GM12875 (cell line): ENCODE data around the gene ABCC11.

Experiments used
- H3K4me3 ChIP-seq: one replicate; pipeline ENCODE4 v1.5.1; 2011; ENCODE audit warnings: low read depth, low read length, control low read depth
- TF ChIP-seq, protein P1 (sequence below): IDR thresholded peaks from 2 replicates; pipeline ENCODE4 v1.5.1; 2011; ENCODE audit warnings: low read depth, mild to moderate bottlenecking, control low read depth, inconsistent platforms, low read length, moderate library complexity, borderline replicate concordance; ENCODE audit not compliant: insufficient read depth

ABCC11 gene

DNA sequence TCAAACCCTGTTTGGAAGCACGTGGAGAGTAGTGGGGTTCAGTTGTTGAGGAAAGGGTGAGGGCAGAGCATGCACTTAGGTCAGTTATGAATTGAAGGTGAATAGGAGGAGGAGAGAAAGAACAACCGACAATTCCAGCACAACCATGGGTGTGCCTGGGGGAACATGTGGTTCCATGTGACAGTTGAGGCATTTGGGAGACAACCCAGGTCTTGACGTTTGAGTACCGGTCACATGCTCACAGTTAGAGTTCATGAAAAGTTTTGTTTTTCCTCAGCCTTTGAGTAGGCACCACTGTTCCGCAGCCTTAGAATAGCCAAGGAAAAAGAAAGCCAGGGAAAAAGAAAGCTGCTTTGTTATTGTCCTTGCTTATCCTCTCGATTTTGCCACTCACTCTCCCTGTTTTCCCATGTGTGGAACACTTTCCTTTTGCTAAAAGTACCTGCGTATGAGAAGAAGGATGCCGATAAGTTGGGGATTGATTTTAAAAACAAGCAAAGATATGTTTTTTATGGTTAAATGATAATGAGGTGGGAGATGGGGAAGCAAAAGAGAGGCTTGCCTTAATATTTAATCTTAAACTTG lies 25.6 kb upstream of the ABCC11 start:
- TF ChIP-seq, protein P1, sequence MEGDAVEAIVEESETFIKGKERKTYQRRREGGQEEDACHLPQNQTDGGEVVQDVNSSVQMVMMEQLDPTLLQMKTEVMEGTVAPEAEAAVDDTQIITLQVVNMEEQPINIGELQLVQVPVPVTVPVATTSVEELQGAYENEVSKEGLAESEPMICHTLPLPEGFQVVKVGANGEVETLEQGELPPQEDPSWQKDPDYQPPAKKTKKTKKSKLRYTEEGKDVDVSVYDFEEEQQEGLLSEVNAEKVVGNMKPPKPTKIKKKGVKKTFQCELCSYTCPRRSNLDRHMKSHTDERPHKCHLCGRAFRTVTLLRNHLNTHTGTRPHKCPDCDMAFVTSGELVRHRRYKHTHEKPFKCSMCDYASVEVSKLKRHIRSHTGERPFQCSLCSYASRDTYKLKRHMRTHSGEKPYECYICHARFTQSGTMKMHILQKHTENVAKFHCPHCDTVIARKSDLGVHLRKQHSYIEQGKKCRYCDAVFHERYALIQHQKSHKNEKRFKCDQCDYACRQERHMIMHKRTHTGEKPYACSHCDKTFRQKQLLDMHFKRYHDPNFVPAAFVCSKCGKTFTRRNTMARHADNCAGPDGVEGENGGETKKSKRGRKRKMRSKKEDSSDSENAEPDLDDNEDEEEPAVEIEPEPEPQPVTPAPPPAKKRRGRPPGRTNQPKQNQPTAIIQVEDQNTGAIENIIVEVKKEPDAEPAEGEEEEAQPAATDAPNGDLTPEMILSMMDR: no peak
- H3K4me3 ChIP-seq: no peak overlapping the region

DNA sequence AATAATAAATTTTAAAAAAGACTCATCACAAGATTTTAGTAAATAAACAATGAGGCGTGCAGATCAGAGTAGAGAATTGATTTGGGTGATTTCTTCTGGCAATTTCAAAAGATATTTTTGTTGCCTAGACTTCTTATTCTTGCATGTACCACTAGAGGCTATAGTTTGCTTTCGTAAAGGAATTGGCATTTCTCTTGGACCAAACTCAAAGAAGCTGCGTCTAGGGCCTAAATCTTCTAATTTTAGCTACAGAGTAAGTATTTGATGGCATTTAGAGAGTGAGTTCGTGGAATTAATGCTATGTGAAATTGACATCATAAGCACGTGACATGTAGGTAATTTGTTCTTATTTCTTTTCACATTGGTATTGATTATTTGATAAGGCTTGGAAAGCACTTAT lies 24.4 kb upstream of the ABCC11 start:
- H3K4me3 ChIP-seq: no peak overlapping the region
- TF ChIP-seq, protein P1: no peak

DNA sequence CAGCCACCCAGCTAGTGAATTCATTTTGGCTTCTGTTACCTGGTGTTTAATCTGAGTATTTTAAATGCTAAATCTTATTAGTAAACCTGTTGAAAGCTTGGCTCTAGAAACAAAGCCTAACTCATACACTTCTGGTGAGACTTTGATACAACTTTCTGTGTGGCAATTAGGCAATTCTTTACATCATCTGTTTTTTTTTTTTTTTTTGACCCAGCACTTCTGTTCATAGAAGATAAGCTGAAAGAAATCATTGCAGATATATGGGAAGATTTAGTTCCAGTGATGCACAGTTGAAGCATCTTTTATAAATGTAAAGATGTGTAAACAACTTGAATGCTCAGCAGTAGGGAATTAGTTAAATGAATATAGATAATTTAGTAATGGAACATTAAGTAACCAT lies 21.7 kb upstream of the ABCC11 start:
- H3K4me3 ChIP-seq: no peak overlapping the region
- TF ChIP-seq, protein P1: no peak

DNA sequence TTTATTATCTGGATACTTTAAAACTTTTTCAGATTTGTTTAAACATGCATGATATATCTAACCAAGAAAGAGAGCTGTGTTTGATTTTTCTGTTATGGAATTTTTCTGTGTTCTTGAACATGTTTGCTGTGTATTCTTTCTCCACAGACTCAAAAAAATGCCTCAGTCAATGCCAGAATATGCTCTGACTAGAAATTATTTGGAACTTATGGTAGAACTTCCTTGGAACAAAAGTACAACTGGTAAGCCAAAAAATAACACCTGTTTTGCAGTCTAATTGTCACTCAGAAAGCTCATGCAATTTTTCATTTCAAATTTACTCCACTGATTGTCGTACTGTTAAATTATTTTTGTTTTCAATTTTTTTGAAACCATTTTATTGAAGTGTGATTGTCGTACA lies 15.3 kb upstream of the ABCC11 start:
- no peak overlapping the region for H3K4me3 ChIP-seq
- TF ChIP-seq, protein P1: no peak

DNA sequence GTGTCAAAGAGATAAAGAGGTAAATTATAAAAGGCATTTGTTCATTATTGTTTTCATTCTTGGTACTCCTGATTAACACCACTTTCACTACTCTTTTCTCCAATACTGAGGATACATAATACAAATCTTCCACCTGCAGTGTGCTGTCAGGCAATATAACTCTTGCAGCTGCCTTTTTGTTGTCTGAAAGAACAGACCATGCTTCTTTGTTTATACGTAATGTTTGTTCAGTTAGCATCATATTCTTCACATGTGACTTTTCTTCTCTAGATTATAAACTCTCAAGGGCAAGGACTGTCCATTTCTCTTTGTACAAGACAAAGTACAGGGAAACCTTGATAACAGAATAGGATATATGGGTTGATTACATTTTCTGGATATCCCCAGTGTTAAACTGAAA lies 14.2 kb upstream of the ABCC11 start:
- TF ChIP-seq, protein P1: no peak
- no peak overlapping the region for H3K4me3 ChIP-seq

DNA sequence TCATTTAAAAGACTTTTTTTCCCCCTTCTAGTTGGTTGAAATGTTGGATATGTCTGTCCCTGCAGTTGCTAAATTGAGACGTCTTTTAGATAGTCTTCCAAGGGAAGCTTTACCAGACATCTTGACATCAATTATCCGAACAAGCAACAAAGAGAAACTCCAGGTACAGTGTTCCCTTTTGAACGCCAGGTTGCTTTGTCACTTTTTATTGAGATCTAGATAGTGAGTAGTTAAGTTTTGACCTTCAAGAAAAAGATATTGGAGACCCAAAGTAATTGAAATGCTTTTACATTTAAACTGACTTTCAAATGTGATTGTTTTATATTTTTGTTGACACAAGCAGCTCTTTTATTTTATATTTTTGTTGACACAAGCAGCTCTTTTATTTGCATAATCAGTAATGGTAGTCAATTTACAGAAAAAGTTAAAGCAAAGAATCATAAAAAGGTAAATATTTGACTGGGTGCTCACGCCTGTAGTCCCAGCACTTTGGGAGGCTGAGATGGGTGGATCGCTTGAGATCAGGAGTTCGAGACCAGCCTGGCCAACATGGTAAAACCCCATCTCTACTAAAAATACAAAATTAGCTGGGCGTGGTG lies 9.3 kb upstream of the ABCC11 start:
- TF ChIP-seq, protein P1: no peak
- no peak overlapping the region for H3K4me3 ChIP-seq

DNA sequence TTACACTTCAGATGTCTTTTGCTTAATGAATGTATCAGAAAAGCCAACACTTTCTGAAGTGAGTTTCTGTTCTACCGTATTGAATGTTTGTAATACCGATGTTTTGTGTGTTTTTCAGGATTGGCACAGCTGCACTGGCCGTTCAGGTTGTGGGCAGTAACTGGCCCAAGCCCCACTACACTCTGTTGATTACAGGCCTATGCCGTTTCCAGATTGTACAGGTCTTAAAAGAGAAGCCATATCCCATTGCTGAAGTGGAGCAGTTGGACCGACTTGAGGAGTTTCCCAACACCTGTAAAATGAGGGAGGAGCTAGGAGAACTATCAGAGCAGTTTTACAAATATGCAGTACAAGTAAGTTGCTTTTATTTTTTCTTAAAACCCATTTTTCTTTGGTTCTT lies 4.7 kb upstream of the ABCC11 start:
- TF ChIP-seq, protein P1: no peak
- no peak overlapping the region for H3K4me3 ChIP-seq
